Astrocyte (in vitro differentiated cells and primary cell): ENCODE results near the gene KIFC1. TPM values are rescaled to one million over a fixed set of nuclear protein-coding genes. Genes with fewer than 3 reads are reported as not detected.

ENCODE experiments used
- DNase-seq: peaks from one replicate; pipeline ENCODE4 v3.0.0-alpha.2; 2010; ENCODE audit warnings: low read depth
- FAIRE-seq: peaks from 2 replicates; lab custom pipeline; 2011; peaks lifted over from hg19 to GRCh38; lab: Jason Lieb, UNC
- H2AFZ ChIP-seq: 2 replicates; pipeline ENCODE4 v1.6.0; 2012; ENCODE audit warnings: low read depth, low read length, inconsistent platforms
- H3K27ac ChIP-seq: 2 replicates; pipeline ENCODE4 v1.5.1; 2011; ENCODE audit warnings: low read depth, low read length, inconsistent platforms
- H3K27me3 ChIP-seq: 2 replicates; pipeline ENCODE4 v1.6.0; 2011; ENCODE audit warnings: low read length, inconsistent platforms; ENCODE audit not compliant: insufficient read depth
- H3K36me3 ChIP-seq: 2 replicates; pipeline ENCODE4 v1.5.1; 2011; ENCODE audit warnings: low read length, inconsistent platforms; ENCODE audit not compliant: insufficient read depth
- H3K4me1 ChIP-seq: 2 replicates; pipeline ENCODE4 v1.5.1; 2011; ENCODE audit warnings: low read length, inconsistent platforms; ENCODE audit not compliant: insufficient read depth
- H3K4me2 ChIP-seq: 2 replicates; pipeline ENCODE4 v1.6.0; 2012; ENCODE audit warnings: low read length, inconsistent platforms
- H3K4me3 ChIP-seq: 2 replicates; pipeline ENCODE4 v1.5.1; 2011; ENCODE audit warnings: low read depth, mild to moderate bottlenecking, low read length, inconsistent platforms; ENCODE audit not compliant: insufficient read depth
- H3K79me2 ChIP-seq: 2 replicates; pipeline ENCODE4 v1.6.0; 2012; ENCODE audit warnings: mild to moderate bottlenecking, low read length, inconsistent platforms; ENCODE audit not compliant: insufficient read depth
- H3K9ac ChIP-seq: 2 replicates; pipeline ENCODE4 v1.6.0; 2012; ENCODE audit warnings: mild to moderate bottlenecking, low read length, inconsistent platforms
- H3K9me3 ChIP-seq: 2 replicates; pipeline ENCODE4 v1.5.1; 2012; ENCODE audit warnings: low read depth, mild to moderate bottlenecking, low read length, inconsistent platforms; ENCODE audit not compliant: insufficient read depth
- H4K20me1 ChIP-seq: 2 replicates; pipeline ENCODE4 v1.6.0; 2012; ENCODE audit warnings: low read length, inconsistent platforms; ENCODE audit not compliant: insufficient read depth
- H3K27ac Mint-ChIP-seq: one replicate; pipeline ENCODE4 v1.8.0; 2021; ENCODE audit warnings: mild to moderate bottlenecking, mixed read lengths; ENCODE audit not compliant: unreplicated experiment
- H3K27me3 Mint-ChIP-seq: one replicate; pipeline ENCODE4 v1.8.0; 2021; ENCODE audit warnings: low read depth, mixed read lengths; ENCODE audit not compliant: unreplicated experiment
- H3K36me3 Mint-ChIP-seq: one replicate; pipeline ENCODE4 v1.8.0; 2021; ENCODE audit warnings: low read depth, mixed read lengths; ENCODE audit not compliant: unreplicated experiment
- H3K4me1 Mint-ChIP-seq: one replicate; pipeline ENCODE4 v1.8.0; 2021; ENCODE audit warnings: low read depth, mixed read lengths; ENCODE audit not compliant: unreplicated experiment
- H3K4me3 Mint-ChIP-seq: one replicate; pipeline ENCODE4 v1.8.0; 2021; ENCODE audit warnings: mild to moderate bottlenecking, moderate library complexity, mixed read lengths; ENCODE audit not compliant: unreplicated experiment
- H3K9me3 Mint-ChIP-seq: one replicate; pipeline ENCODE4 v1.8.0; 2021; ENCODE audit warnings: mild to moderate bottlenecking, mixed read lengths; ENCODE audit not compliant: unreplicated experiment
- EZH2 ChIP-seq: IDR thresholded peaks from 2 replicates; pipeline ENCODE4 v1.6.1; 2012; ENCODE audit warnings: mild to moderate bottlenecking, low read length, inconsistent platforms; ENCODE audit not compliant: insufficient read depth
- total RNA-seq: library from RNA; stranded (reverse); gene quantifications from 2 replicates; pipeline ENCODE4 v1.2.1, GENCODE V29; 2021
- TF ChIP-seq, protein P1 (sequence below): IDR thresholded peaks from 2 replicates; pipeline ENCODE4 v1.5.1; 2011; ENCODE audit warnings: low read depth, mild to moderate bottlenecking, inconsistent platforms, low read length, moderate library complexity; ENCODE audit not compliant: insufficient read depth

KIFC1 gene
- total RNA-seq, 1 donor from 2014 or later = 4.2 TPM

DNA sequence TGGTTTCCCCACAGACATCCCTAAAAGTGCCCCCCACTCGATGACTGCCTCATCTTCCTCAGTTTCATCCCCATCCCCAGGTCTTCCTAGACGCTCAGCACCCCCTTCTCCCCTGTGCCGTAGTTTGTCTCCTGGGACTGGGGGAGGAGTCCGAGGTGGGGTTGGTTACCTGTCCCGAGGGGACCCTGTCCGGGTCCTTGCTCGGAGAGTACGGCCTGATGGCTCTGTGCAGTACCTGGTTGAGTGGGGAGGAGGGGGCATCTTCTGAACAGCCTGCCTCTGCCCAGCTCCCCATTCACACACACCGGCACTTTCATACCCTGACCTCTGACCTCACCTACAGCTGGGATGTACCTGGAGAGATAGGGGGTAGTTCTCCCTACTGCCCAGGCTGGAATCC lies 24.2 kb downstream of the KIFC1 start:
- H3K36me3 Mint-ChIP-seq = peaks cover 11% of the 10 kb centered on the region
- H3K9ac ChIP-seq = peak overlapping the region; percentile 93
- H3K27ac Mint-ChIP-seq = no peak overlapping the region
- peaks cover 48% of the 10 kb centered on the region for H4K20me1 ChIP-seq
- peak overlapping the region; percentile 98 for H3K4me3 Mint-ChIP-seq
- H3K4me1 ChIP-seq = peaks cover 32% of the 10 kb centered on the region
- H3K79me2 ChIP-seq = peaks cover 50% of the 10 kb centered on the region
- H3K36me3 ChIP-seq = peaks cover 8% of the 10 kb centered on the region
- no peaks in the 10 kb centered on the region for H3K9me3 Mint-ChIP-seq
- FAIRE-seq (no peak), DNase-seq (no peak)
- H2AFZ ChIP-seq = no peak overlapping the region
- peak overlapping the region; percentile 82 for H3K4me3 ChIP-seq
- H3K27ac ChIP-seq = peak overlapping the region; percentile 98
- no peak for TF ChIP-seq EZH2
- TF ChIP-seq, protein P1, sequence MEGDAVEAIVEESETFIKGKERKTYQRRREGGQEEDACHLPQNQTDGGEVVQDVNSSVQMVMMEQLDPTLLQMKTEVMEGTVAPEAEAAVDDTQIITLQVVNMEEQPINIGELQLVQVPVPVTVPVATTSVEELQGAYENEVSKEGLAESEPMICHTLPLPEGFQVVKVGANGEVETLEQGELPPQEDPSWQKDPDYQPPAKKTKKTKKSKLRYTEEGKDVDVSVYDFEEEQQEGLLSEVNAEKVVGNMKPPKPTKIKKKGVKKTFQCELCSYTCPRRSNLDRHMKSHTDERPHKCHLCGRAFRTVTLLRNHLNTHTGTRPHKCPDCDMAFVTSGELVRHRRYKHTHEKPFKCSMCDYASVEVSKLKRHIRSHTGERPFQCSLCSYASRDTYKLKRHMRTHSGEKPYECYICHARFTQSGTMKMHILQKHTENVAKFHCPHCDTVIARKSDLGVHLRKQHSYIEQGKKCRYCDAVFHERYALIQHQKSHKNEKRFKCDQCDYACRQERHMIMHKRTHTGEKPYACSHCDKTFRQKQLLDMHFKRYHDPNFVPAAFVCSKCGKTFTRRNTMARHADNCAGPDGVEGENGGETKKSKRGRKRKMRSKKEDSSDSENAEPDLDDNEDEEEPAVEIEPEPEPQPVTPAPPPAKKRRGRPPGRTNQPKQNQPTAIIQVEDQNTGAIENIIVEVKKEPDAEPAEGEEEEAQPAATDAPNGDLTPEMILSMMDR = no peak
- H3K9me3 ChIP-seq = no peaks in the 10 kb centered on the region
- H3K27me3 Mint-ChIP-seq = no peaks in the 10 kb centered on the region
- no peaks in the 10 kb centered on the region for H3K27me3 ChIP-seq
- peaks cover 34% of the 10 kb centered on the region for H3K4me1 Mint-ChIP-seq
- peak overlapping the region; percentile 97 for H3K4me2 ChIP-seq

DNA sequence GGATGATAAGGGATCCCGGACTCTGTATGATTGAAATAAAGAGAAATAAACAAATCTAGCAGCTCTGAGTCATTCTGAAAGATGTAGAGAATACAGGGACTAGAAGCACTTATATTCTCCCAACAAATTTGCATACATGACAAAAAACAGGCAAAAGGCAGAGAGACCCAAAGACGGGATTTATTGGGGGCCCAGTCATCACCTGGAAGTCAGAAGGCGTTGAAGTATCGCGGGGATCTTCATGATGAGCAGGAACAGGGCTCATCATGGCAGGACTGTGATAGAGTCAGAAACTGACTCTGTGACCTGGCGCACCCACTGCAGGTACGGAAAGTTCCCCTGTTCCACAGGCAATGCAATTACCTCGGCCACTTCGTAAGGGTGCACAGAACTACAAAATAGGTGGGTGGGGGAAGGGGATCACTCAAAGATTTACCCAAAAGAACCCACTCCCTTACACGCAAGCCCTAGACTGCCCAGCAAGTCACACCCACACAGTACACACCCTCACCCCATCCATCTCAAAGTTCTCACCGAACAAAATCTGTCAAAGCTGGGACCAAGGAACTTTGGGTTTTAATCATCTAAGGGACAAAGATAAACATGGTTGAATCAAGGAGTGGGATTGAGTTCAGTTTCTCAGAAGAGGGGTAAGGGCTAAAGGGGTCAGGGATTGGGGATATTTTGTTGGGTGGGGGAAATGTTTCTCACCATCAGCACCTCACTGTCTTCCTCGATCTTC lies 24.9 kb downstream of the KIFC1 start:
- H3K36me3 ChIP-seq = peaks cover 8% of the 10 kb centered on the region
- FAIRE-seq (peak; percentile 26), DNase-seq (no peak)
- H4K20me1 ChIP-seq = peaks cover 48% of the 10 kb centered on the region
- peak overlapping the region; percentile 98 for H3K27ac Mint-ChIP-seq
- H3K36me3 Mint-ChIP-seq = peaks cover 12% of the 10 kb centered on the region
- H3K9me3 ChIP-seq = no peaks in the 10 kb centered on the region
- H3K27ac ChIP-seq = peak overlapping the region; percentile 98
- H3K4me3 ChIP-seq = peak overlapping the region; percentile 82
- H3K9me3 Mint-ChIP-seq = no peaks in the 10 kb centered on the region
- no peaks in the 10 kb centered on the region for H3K27me3 Mint-ChIP-seq
- no peak overlapping the region for H2AFZ ChIP-seq
- H3K4me3 Mint-ChIP-seq = peak overlapping the region; percentile 98
- no peak for TF ChIP-seq EZH2
- TF ChIP-seq, protein P1 = no peak
- H3K4me1 Mint-ChIP-seq = peaks cover 39% of the 10 kb centered on the region
- H3K4me1 ChIP-seq = peaks cover 32% of the 10 kb centered on the region
- H3K27me3 ChIP-seq = no peaks in the 10 kb centered on the region
- H3K79me2 ChIP-seq = peaks cover 45% of the 10 kb centered on the region
- peak overlapping the region; percentile 93 for H3K9ac ChIP-seq
- peak overlapping the region; percentile 97 for H3K4me2 ChIP-seq
